Posterior vena cava (tissue), 2 donors: ENCODE data around the gene CCDC50. TPM values are rescaled to one million over a fixed set of nuclear protein-coding genes. Genes with fewer than 3 reads are reported as not detected.

ENCODE experiments used
- DNase-seq: peaks from one replicate; pipeline ENCODE4 v3.0.0-alpha.2; 2020; ENCODE audit warnings: low spot score
- intact Hi-C, 2 donors: fragments of 100-400 bp; cut with DNase I; formaldehyde crosslinking; loops; one replicate each; pipeline versions ENCODE4 v1.14.1 to v1.14.2; 2022 to 2023
- total RNA-seq, 2 donors: library from RNA; stranded (reverse); fragmentation: NEBNext Ultra II Directional; extraction: Animal tissue kit (Norgen Biotek cat#: 25700); gene quantifications; one replicate each; pipeline ENCODE4 v1.2.1, GENCODE V29; 2021
- donor health status: DM: yes; HTN: yes; CAD: no.
- donor health status: DM: yes; HTN: yes; CAD: no.

CCDC50 gene
- total RNA-seq, 2 donors from 2014 or later, result 81.7 to 124 TPM

DNA sequence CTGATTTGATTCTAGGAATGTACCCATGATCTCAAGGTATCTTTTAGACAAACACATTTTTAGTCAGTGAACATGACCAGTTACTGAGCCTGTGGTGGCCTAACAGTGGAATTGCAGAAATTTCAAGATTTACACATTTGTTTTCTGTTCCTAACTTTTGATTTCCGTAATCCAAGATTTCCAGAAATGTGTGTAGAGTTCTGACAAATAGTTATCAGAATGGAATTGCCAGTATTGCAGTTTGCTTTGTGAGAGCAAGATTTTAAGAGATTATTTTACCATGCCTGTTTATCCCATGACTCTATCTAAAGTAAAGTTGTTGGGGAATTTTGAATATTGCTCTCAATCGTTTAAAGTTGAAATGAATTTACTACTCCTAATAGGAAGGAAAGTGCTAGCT is 12.8 kb downstream of the CCDC50 start:
- DNase-seq, result no peak
- intact Hi-C loops, result no loop called here

DNA sequence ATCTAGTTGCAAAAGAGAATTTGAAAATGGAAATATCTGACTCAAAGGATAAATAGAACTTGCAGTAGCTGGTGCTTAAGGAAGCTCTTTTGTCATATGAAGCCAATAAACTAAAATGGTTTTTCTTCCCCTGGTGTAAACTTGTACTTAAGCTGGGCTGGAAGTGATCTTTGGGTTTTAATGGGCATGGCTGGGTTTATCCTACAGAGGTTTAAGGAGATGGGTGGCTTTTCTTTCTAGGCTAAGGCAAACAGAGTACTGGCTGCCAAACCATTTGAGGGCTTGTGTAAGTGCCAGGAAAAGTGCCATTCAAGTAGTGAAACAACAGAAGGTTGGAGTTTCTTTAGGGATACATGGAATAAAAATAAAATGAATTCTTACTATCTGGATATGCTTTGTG is 13.2 kb downstream of the CCDC50 start:
- intact Hi-C loops, result no loop called here
- DNase-seq, result no peak

DNA sequence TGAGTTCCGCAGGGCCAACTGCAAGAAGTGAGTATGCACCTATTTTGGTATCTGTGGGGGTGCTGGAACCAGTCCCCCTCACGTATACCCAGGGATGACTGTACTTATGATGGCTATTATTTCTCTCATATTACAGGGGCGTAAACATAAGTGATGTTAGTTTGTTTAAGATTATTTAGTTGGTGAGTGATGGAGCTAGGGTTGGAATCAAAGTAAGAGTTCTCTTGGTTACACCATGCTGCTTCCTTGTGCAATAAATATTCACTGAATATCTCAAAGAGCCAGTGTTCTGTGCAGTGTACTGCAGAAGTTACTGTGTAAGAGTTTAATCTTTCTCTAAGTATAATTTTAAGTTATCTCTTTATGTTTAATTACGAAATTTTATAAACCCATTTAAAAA is 13.9 kb downstream of the CCDC50 start:
- intact Hi-C loops, result no loop called here
- DNase-seq, result no peak

- intact Hi-C loops, result no loop called here
Observed at GRCh38 chr3:191343913-191344312, 14.7 kb downstream of the CCDC50 start.

DNA sequence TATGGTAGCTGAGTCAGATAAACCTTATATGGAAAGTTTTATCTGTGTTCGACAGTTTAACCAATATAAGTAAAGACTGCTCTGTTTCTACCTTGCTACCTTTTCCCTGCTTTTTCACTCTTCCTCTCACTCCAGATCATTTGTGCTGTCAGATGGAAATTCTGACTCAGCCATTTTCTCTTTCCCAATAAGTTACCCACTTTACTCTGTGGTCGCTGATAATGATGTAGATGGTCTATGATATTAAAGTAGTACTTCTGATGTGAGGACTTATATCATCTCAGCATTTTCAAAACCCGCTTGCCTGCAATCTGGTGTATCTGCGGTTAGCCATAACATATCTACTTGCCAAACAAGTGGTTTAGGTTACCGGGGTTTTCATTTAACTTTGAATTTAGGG is 16.1 kb downstream of the CCDC50 start:
- intact Hi-C loops, result no loop called here
- no peak for DNase-seq

More at GRCh38 chr3:191343913-191344312, 14.7 kb downstream of the CCDC50 start:
- DNase-seq, result no peak

DNA sequence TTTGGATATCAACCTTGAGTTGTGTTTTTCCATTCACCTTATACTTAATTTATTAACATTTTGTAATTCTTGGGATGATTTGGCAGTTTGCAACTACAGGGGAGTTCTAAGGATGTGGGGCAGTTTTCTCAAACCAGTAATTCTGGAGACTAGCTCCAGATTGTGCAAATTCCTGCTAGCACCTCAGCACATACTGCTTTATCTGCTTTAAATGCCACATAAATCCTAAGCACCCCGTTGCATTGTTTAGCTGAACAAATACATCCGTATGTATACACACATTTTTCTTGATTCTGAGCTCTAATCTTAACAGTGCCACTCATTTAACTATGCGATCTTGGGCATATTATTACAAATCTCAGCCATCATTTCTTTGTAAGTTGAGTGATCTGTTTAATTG is 18.0 kb downstream of the CCDC50 start:
- DNase-seq, result no peak
- intact Hi-C loops, result no loop called here

GRCh38 chr3:191348098-191348497 is 18.9 kb downstream of the CCDC50 start:
- intact Hi-C loops, result no loop called here
- no peak for DNase-seq

GRCh38 chr3:191350396-191351090 is 21.3 kb downstream of the CCDC50 start:
- DNase-seq, result no peak
- intact Hi-C loops, result no loop called here

DNA sequence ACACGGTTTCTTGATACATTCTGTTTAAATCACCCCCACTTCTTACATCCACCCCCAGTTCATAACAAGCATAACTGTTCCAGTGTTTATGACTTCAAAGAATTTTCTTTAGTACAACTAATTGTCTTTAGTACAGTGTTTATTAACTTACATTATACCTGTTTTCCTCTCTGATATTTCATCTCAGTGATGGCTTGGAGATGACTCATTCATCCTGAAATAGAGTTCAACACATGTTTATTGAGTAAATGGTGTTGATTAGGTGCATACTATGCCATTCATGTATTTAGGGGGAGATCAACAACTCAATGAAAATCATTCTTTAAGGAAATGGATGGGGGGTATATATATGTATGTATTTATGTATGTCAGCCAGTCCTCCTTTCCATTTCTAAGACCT is 22.8 kb downstream of the CCDC50 start:
- no peak for DNase-seq
- intact Hi-C loops, result no loop called here

- DNase-seq, result no peak
- intact Hi-C loops, result no loop called here
Observed at GRCh38 chr3:191353022-191353777, 24.0 kb downstream of the CCDC50 start.

GRCh38 chr3:191355406-191355805 is 26.2 kb downstream of the CCDC50 start:
- no peak for DNase-seq
- intact Hi-C loops, result no loop called here

DNA sequence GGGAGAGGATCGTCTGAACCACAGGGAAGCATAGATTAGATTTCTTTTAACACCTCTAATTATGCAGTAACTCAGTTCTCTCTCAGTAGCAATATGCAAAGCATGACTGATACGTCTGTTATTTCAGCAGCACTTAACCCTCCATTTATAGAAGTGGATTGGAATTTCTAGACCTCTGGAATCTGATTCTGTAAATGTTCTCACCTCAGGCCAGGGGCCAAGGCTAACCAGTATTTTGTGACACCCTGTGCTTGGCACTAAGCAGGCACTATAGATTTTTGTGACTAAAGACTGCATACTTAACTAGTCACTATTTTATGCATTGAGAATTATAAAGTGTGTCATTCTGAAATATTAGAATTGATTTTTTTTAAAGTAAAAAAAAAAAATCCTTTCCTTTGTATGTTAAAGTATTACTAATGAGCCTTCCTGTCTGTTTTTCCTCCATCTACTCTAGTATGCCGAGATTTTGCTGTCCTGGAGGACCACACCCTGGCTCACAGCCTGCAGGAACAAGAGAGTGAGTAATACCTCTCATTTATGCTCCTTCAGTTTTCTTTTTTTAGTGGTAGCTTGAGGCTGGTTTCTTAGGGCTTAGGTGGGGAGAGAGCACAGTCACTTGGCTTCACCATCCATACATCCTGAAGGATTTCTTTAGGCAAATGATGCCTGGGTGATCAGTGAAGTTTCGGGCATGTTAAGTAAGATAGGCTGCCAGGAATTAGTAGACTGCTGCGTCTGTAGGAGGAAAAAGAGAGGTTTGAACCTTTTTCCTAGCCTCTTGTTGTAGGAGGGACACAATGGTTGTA is 27.6 kb downstream of the CCDC50 start:
- DNase-seq, result peak; percentile 80
- intact Hi-C loops, result no loop called here

- intact Hi-C loops, result no loop called here
- no peak for DNase-seq
Observed at GRCh38 chr3:191357909-191358308, 28.7 kb downstream of the CCDC50 start.

GRCh38 chr3:191358929-191359328 is 29.7 kb downstream of the CCDC50 start:
- intact Hi-C loops, result no loop called here

DNA sequence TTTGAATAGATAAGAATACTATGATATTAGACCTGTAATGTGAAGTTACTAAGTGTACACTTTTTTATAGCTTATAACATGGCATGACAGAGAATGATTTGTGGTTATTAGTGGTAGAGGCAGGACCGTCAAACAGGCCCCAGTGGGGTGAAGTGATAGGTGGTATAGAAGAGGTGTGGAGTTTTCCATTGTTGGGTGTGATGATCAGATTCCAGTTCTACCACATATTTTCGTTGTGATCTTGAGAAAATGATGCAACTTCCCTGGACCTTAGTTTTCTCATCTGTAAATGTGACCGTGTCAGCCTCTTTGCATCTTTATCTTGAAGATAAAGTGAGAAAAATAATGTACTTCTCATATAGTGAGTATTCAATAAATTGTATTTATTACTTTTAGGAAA is 31.4 kb downstream of the CCDC50 start:
- DNase-seq, result no peak
- intact Hi-C loops, result no loop called here

More at GRCh38 chr3:191358929-191359328, 29.7 kb downstream of the CCDC50 start:
- no peak for DNase-seq

DNA sequence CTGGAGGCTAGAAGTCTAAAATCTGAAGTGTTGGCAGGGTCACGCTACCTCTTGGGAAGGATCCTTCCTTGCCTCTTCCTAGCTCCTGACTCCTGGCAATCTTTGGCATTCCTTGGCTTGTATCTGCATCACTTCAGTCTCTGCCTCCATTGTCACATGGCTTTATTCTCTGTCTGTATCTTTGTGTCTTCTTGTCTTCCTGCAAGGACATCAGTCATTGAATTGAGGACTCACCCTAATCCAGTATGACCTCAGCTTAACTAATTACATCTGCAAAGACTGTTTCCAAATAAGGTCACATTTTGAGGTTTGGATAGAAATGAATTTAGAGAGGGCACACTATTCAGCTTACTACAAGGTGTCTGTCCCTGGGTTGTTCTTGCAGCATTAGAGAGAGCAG is 32.3 kb downstream of the CCDC50 start:
- intact Hi-C loops, result no loop called here
- no peak for DNase-seq

- no peak for DNase-seq
- intact Hi-C loops, result no loop called here
Observed at GRCh38 chr3:191362037-191362436, 32.8 kb downstream of the CCDC50 start.

DNA sequence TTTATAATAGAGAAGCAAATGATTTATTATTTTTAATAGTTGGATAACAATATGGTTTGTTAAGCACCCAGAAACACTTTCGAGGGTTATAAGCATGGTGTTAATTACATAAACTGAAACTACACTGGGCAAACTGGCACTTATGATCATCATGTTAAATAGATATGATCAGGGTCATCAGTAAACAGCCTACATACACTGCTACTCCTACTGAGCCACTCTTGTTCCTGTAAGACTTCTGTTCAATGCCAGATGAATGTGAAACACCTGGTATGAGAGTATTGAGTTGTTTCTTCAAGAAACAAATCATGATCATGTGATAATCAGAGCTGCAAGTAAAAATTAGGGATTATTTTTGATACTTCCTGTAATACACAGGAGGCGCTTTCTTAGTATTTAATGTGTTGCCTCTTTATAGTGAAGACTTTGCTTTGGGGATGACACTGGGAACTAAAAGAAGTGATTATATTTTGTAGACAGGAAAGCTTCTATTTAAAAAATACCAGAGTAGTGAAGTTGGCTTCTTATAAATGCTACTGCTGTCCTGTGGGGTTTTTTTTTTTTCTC is 33.4 kb downstream of the CCDC50 start:
- intact Hi-C loops, result no loop called here
- DNase-seq, result no peak

DNA sequence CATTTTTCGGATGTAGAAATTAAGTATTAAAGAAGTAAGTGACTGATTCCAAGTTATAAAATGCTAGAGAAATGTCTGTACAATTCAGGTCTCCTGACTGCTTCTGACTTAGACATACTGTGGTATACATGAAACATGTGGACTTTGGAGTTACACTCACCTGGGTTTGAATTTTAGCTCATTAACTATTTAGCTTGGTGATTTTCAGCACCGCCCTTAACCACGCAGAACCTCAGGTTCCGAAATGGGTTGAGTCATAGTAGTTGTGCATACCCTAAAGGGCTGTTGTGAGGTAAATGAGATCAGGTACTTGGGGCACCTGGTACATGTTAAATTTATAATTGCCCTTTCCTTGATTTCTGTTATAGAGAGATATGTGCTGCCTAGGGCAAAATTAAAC is 34.0 kb downstream of the CCDC50 start:
- no peak for DNase-seq
- intact Hi-C loops, result no loop called here

DNA sequence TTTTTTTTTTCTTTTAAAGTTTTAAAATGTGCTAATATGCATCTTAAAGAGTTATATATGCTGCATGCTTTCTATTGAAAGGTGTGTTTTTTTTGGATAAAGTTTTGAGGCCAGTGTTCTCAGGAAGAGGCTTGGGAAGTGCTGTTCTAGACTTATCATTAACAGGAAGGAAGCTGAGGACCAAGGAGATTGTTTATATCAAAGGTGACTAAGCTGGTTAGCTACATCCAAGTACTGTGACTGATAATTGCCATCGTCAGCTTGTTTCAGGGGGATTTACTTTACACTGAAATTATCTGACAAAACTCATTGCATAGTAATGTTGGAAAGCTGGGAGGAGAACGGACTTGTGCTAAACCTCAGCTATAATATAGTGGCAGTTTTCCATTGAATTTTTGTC is 37.5 kb downstream of the CCDC50 start:
- intact Hi-C loops, result no loop called here
- no peak for DNase-seq
